A549 treated with dexamethasone at 1 μM for 4 hours (cell line): ENCODE data around the gene COQ10B. TPM values are rescaled to one million over a fixed set of nuclear protein-coding genes. Genes with fewer than 3 reads are reported as not detected.

Experiments
- total RNA-seq: library from RNA; stranded (reverse); fragments of 200-300 nt; extraction: Qiagen RNA extraction; gene quantifications from 5 replicates; pipeline ENCODE4 v1.2.3, GENCODE V29; 2022

Gene COQ10B
- total RNA-seq = 15.8 to 18.8 TPM (median 17.3 TPM) in 5 replicates

GRCh38 chr2:197453123-197453913, at the start of gene COQ10B:
Gene COQ10B, plus strand, starts transcription at chr2:197453552. Its CDS starts 9 bp downstream, at chr2:197453561.

GRCh38 chr2:197434541-197435513, 18.5 kb upstream of the COQ10B start, which contains the start of gene SF3B1:
Gene SF3B1, minus strand, starts transcription at chr2:197435028. Its CDS starts 29 bp downstream, at chr2:197434999.

DNA sequence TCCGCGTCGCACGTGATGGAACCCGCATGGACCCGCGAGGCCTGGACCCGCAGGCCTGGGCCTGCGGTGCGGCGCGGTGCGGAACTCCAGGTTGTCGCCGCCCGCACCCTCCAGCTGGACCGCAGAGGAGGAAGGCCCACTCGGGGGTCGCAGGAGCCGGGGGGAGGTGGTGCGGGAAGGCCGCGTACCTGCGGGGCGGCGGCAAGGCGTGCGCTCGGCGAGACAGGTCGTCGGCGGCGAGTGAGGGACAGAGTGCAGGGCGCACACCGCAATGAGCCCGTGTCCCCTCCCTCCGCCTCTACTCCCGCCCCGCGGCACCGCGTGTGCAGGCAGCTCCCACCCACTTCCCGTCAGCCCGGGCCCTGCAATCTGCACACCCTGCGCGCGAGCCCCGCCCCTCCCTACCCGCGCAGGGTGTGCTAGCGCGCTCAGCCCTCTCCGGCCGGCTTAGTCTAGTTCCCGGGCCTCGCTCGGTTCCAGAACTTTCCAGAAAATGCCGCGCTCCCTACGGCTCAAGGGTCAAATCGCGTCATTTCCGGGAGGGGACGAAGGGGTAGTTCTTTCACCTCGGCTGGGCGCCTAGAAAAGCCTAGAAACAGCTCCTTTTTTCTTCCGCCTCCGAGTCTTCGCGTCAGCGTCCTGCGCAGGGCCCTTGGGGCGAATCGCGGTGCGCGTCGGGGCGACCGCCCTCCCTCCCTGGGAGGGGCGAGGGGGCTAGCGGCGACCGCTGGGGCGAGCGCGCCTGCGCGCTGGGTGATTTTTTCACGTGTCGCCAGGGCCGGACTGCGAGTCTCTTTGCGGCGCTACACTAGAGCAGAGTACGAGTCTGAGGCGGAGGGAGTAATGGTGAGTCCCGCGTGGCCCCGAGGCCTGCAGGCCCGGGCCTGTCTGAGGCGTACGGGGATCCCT, 46.5 kb downstream of the COQ10B start, which contains the start of the genes HSPD1 and HSPE1:
TSS of gene HSPD1 (minus strand) at position 247 of the 909 bp plus-strand sequence. CDS start 992 bp downstream, outside the sequence.
TSS of gene HSPE1 (plus strand) at position 786 of the 909 bp plus-strand sequence. CDS start at position 844, 58 bp downstream.

DNA sequence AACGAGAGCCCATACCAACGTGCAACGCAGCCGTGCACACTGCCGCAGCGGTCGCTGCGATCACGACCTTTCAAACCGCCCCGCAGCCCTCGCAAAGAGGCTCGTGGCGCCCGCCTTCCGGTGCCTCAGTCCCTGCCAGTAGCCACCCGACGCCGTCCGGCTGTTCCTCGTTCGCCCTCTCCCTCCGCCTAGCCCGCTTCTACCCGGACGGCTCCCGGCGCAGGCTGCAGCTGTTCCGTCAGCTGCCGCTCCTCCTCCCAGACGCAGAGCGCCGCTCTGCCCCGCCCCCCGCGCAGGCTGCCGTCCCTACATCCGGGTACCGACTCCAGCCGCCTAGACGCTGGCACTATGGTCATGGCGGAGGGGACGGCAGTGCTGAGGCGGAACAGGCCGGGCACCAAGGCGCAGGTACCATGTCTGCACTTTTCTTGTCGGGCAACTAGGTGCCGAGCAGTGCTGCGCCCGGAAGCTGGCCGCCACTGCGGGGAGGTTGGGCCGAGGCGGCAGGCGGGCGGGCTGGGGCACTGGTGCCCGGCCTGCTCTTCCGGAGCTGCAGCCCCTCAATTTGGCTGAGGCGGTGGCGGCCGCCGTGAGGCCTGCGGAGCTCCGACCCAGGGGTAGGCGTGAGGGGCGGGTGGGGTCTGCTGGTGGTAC, 62.5 kb downstream of the COQ10B start, which contains the start of gene MOB4:
TSS of gene MOB4 (plus strand) at position 328 of the 654 bp plus-strand sequence. CDS start at position 349, 21 bp downstream.

Other genes with a start within 250 kb of the COQ10B start
- gene ANKRD44, start 142.8 kb upstream of the COQ10B start, total RNA-seq = 1.7 to 4.9 TPM (median 2.7 TPM) in 5 replicates
- 130 to 151 TPM (median 131 TPM) in 5 replicates for gene SF3B1, start 18.5 kb upstream of the COQ10B start, total RNA-seq
- gene HSPD1, start 46.3 kb downstream of the COQ10B start, total RNA-seq = 580 to 664 TPM (median 637 TPM) in 5 replicates
- 520 to 964 TPM (median 574 TPM) in 5 replicates for gene HSPE1, start 46.8 kb downstream of the COQ10B start, total RNA-seq
- 23.7 to 32.3 TPM (median 28.2 TPM) in 5 replicates for gene MOB4, start 62.5 kb downstream of the COQ10B start, total RNA-seq
- gene RFTN2, start 222.0 kb downstream of the COQ10B start, total RNA-seq = 0.01 to 0.08 TPM in 2 of 5 replicates, not detected in the others